Activated naive CD8-positive, alpha-beta T cell treated with anti-CD3 and anti-CD28 coated beads, Interleukin-2, amount 50 U/mL, for 16 hours (primary cell): Measurements from ENCODE around the gene EHMT2.
"Not testable (repeated sequence)": the region's sequence is repeated elsewhere in the genome, so short reads cannot be mapped to it uniquely, and the experiment has no call there.

ENCODE experiments used
- DNase-seq: peaks from one replicate; pipeline ENCODE4 v3.0.0-alpha.2; 2020; ENCODE audit warnings: low read depth, low spot score

The EHMT2 gene

DNA sequence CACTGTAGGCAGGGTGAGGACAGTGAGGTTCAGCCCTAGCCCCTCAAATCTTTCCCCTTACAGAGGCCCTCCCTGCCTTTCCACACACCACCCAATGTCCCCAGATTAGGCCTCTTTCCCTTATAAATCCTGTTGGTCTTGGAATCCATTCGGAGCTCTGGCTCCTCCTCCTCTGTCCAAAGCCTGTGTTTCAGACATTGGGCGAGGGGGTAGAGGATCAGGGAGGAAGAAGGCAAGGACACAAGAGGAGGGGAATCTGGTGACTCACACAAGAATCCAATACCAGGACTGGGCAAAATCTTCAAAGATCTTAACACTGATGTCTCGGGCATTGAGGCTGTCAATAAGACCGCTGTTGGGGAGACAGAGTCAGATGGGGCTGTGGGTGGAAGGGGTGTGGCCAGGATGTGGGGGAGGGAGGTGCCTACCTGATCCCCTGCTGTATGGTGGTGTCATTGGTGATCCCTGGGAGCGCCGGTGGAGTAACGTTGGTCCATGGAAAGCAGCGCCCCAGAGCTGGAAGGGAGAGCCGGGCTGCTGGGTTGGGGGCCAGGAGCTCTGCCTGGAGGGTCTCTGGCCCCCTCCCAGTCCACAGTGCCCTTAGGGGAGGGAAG, 26.3 kb downstream of the EHMT2 start:
- DNase-seq = no peak

DNA sequence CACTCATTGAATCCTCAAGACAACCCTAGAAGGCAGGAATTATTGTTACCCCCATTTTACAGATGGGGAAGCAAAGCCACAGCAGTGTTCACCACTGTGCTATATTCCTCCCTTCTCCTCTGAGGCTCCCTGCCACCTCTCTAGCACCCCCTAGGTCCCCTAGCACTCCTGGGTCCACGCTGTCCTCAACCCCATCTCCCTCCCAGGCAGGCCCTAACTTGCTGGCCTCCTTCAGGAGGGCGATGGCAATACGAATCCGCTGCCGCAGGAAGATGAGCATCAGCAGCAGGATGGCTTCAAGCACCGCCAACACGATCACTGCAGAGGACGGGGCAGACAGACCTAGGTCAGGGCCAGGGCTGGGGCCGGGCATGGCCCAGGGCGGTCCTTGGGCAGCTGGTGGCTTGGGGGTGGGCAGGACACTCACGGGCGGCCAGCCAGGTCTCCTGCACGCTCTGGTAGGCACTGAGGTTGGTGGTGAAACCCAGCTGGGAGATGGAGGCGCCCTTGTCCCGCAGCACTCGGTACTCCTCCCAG, 27.0 kb downstream of the EHMT2 start:
- no peak for DNase-seq

DNA sequence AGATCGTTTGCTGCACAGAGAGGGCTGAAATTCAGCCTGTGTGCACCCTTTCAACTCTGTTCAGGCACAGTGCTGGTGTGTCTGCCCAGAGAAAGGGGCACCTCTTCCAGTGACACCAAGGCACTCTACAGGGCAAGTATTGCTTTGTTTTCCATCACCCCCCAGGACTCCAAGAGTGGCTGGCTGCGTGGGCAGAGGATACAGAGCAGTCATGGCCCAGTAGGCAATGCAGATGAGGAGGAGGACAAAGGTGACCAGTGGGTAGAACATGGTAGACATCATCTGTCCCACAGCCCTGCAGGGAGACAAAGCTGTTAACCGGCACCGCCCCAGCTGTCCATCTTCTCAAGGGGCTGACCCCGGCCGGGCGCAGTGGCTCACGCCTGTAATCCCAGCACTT, 28.2 kb downstream of the EHMT2 start:
- no peak for DNase-seq

DNA sequence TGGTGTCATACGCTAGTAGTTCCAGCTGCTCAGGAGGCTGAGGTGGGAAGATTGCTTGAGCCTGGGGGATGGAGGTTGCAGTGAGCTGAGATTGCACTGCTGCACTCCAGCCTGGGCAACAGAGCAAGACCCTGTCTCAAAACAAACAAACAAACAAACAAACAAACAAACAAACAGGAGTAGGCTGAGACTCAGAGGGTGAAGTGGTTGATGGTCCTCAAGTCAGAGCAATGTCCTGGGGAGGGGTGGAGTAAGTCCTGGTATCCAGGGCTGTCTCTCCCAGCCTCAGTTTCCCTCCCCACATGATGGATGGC, 28.9 kb downstream of the EHMT2 start:
- not testable (repeated sequence) for DNase-seq

DNA sequence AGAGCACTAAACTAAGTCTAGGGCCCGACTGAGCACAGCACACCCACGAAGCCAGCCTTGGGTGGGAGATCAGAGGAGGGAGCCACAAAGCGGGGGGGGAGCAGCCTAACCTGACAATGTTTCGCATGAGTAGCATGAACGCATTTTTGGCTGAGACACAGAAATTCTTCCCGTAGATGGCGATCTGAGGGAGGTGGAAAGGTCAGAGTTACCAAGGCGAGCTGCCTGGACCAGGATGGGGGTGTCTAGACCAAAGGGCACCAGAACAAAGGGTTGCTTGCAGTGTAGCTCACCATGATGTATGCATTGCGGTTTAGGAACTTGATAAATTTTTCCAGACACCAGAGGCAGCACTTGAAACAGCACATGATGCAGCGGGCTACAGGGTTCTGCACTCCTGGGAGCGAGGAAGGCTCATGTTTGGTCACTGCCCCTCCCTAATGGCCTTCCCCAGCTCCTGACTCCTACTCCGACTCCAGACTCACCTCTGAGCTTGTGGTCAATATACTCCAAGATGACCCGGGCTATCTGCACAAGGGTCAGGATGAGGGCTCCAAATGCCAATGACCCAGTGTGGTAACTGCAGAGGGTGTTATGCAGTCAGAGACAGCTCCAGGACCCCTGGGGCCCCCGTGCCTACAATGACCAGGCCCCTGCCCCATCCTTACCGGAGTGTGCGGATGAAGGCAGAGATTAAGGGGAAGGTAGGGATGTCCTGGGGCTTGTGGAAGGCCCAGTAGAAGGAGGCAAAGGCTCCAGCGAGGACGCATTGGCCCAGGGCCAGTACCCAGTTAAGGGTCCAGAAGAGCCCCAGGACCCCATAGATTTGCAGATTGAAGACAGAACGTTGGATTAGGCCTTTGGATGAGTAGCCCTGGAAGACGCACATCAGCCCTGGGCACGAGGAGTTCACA, 32.0 kb downstream of the EHMT2 start:
- DNase-seq = no peak

DNA sequence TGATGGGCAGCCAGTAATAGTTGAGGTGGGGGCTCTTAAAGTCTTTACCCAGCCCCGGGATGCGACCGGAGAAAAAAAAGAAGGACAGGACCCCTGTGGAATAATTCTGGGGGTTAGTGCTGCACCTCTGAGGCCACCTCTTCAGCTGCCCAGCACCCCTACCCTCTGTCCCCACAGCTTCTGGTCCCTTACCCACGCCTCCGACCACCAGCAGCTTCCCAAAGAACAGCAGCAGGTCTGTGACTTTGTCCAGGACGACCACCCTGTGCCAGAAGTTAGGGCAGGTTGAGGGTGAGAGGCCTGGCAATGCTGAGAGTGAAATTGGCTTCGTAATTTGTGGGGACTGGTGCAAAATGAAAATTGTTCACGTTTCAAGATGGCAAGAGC, 32.7 kb downstream of the EHMT2 start:
- no peak for DNase-seq

DNA sequence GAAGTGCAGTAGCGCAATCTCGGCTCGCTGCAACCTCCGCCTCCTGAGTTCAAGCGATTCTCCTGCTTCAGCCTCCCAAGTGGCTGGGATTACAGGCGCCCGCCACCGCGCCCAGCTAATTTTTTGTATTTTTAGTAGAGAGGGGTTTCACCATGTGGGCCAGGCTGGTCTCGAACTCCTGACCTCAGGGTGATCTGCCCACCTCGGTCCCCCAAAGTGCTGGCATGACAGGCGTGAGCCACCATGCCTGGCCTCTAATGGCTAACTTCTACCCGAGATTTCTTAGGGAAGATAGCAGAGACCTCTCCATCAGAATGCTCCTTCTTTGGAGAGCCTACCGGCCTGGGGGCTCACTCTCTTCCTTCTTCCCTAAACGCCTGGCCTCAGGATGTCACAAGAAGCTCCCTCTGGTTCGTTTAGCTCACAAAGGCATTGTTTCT, 33.4 kb downstream of the EHMT2 start:
- not testable (repeated sequence) for DNase-seq

DNA sequence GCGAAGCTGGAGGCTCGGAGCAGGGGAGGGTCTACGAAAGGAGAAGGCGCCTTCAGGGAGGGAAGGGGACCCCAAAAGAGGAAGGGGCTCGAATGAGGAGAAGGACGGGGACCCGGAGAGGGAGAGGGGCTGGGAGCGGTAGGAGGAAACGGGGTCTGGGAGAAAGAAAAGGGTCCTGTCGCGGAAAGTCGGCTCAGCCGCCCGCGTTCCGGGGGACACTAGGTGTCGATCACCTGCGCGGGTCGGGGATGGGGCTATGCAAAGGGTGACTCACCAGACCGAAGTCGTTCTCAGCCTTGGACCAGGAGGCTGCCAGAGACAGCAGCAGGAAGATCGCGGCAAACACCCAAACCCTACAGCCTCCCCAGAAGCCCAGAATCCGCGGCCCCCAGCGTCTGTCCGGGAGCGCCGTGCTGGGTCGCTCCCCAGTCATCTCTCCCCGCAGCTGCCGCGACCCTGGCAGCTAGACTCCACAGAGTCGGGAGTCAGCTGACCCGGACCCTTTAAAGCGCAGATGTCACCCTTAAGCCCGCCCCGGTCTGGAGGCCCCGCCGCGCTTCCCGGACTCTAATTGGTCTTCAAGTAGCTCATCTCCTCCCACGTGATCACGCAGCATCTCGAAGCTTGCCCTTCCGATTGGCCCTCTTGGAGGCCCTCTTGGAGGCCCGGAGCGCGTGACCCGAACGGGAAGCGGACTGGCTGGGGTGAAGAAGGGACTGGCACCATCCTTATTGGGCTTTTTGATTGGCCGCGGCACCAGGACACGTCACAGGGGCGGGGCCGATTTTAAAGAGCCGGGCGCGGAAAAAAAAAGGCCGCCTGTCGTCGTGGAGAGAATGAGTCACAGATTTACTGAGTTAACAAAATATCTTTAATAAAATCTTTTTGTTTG, 34.9 kb downstream of the EHMT2 start, which contains the start of gene NEU1:
Gene NEU1 (minus strand): TSS at position 478 of the 892 bp plus-strand sequence. CDS start 45 bp downstream, at position 433.
- DNase-seq = peak; percentile 97

DNA sequence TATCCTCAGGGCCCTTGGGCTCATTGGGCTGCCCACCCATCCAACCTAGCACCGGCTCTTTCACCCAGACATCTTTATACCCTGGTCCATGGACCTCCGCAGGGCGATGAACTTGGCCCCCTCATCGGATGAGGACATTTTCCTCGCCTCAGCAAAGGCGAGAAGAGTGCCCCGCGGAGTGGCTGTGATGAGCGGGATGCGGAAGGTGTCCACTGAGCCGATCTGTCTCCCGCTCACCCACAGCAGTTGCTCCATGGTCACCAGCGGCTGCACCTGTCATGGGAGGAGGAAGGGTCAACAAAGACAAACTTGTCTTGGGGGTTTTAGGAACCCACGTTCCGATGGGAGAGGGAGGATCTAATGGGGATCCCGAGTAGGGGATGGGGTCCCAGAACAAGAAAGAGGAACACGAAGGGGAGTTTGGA, 35.6 kb downstream of the EHMT2 start:
- DNase-seq = no peak

DNA sequence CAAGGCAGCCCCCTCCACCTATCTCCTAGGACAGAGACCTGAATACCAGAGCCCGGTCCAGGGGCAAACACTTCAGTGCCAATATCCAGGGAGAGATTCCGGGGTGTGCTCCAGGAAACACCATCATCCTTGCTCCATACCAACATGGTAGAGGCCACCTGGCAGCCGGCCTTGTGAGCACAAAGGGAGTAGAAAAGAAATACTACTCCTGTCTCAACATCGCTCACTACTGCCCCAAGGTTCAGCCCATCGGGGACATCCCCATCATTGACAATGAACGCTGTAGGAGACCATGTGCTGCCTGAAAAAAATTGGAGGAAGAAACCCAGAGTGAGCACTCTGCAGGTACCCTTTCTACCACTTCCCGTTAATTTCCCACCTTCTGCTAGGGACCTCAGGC, 36.3 kb downstream of the EHMT2 start:
- DNase-seq = no peak

DNA sequence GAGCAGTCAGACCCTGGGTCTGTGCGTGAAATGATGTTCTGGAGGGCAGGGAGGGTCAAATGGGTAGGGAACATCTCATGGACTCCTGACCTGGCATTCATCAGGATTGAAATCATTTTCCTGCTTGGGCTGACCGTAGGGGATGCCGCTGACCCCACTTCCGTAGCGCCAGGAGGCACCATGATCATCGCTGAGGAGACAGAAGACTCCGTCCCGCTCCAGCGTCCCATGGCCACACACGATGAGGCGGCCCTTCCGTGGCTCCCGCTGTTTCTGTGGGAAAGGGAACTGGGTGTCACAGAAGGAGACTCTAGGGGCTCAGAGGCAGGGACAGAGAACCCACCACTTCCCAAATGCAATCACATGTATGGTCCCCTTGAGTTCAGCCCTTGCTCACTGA, 37.1 kb downstream of the EHMT2 start:
- no peak for DNase-seq

DNA sequence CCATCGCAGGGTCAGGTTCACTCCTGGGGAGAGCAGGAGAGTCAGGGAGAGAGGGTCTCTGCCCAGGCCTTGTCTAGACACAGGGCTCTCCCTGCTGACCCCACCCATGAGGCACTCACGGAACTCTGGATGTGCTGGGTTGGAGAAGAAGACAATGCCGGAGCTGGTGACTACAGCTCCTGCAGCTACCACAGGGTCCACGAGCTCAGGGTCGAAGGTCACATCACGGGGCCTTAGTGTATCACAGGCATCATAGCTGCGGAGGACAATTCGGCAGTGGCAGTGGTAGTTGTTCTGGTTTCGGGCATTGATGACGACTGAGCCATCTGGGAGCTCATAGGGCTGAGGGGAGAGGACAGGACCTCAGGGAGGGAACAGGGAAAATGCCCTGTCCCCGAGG, 37.6 kb downstream of the EHMT2 start:
- no peak for DNase-seq

DNA sequence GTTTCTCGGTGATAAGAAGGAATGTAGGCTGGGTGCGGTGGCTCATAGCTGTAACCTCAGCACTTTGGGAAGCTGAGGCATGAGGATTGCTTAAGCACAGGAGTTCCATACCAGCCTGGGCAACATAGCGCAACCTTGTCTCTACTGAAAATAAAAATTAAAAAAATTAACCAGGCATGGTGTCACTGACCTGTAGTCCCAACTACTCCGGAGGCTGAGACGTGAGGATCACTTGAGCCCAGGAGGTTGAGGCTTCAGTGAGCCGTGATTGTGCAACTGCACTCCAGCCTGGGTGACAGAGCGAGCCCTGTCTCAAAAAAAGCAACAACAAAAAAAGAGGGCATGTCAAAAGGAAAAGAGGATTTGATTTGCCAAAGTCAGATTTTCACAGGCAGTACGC, 38.8 kb downstream of the EHMT2 start:
- DNase-seq = no peak

DNA sequence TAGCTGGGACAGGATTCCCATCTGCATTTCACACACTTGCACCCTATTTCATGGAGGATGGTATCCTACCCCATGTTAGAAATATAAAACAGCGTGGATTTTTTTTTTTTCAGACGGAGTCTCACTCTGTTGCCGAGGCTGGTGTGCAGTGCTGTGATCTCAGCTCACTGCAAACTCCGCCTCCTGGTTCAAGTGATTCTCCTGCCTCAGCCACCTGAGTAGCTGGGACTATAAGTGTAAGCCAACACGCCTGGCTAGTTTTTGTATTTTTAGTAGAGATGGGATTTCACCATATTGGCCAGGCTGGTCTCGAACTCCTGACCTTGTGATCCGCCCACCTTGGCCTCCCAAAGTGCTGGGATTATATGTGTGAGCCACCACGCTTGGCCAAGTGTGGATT, 39.7 kb downstream of the EHMT2 start:
- not testable (repeated sequence) for DNase-seq

DNA sequence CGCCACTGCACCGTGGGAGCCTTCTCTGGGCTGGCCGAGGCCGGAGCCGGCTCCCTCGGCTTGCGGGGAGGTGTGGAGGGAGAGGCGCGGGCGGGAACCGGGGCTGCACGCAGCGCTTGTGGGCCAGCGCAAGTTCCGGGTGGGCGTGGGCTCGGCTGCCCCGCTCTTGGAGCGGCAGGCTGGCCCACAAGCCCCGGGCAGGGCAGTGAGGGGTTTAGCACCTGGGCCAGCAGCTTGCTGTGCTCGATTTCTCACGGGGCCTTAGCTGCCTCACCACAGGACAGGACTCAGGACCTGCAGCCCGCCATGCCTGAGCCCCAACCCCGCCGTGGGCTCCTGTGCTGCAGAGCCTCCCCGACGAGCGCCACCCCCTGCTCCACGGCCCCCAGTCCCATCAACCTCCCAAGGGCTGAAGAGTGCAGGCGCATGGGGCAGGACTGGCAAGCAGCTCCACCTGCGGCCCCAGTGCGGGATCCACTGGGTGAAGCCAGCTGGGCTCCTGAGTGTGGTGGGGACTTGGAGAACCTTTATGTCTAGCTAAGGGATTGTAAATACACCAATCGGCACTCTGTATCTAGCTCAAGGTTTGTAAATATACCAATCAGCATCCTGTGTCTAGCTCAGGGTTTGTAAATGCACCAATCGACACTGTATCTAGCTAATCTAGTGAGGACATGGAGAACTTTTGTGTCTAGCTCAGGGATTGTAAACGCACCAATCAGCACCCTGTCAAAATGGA, 45.3 kb downstream of the EHMT2 start:
- DNase-seq = not testable (repeated sequence)

DNA sequence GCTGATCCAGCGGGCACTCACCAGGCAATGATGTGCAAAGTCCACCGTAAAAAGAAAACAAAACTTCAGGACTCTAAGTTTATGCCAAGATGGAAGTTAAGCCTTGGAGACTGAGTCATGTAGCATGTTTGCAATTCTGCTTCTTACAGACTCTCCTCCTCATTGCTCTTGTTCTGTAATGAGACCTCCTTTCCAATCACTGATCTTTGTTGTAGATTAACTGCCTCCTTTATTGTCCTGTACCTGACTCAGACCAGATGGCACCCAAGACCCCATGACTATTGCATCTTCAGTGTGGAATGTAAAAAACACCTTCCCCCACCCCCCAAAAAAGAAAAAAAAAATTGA, 46.0 kb downstream of the EHMT2 start:
- DNase-seq = no peak

DNA sequence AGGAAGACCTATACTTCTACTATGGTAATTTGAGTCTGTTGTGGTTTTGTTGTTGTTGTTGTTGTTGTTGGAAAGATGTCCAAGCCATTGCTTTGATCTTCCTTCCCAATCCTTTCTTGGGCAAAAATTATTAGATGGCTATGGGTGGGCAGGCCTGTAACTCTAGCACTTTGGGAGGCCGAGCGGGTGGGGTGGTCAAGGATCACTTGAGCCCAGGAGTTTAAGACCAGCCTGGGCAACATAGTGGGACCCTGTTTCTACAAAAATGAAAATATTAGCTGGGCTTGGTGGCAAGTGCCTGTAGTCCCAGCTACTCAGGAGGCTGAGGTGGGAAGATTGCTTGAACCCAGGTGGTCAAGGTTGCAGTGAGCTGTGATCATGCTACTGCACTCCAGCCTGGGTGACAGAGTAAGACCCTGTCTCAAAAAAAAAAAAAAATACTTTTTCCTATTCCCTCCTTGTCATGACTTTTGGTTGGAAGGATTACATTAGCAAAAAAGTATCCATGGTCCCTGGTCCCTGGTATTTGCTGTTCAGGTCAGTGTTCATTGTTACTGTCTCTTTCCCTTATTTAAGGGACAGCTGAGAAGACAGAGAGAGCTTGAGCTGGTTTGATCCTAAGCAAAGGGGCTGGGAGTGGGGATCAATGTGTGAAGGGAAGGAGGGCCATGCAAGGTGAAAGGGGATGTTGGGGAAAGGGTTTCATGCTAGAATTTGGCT, 46.6 kb downstream of the EHMT2 start:
- DNase-seq = no peak

DNA sequence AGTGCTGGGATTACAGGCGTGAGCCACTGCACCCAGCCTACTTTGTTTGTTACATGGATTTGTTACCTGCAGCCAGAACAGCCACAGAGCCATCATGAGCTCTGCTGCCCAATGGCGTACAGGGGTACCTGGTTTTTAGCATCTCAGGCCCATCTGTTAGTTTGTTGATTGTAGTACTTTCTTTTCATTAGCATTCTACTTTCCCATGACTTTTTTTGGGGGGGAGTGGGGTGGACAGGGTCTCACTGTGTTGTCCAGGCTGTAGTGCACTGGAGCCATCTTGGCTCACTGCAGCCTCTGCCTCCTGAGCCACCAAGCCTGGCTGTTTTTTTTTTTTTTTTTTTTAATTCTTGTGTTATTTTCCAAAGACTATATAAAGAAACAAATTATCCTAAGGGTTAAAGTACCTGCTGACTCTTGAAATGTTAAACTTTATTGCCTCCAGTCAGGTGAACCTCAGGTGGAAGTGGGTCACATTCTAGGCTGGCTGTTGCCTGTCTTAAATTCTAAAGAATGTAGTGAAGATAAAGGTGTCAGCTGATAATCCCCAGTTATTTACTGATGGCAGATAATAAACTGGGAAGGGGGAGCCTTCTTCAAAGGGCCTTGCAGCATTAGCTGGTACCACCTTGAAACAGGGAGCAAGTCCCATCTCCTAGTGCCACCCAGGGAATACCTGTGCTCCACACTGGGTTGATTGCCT, 50.1 kb downstream of the EHMT2 start:
- DNase-seq = no peak

DNA sequence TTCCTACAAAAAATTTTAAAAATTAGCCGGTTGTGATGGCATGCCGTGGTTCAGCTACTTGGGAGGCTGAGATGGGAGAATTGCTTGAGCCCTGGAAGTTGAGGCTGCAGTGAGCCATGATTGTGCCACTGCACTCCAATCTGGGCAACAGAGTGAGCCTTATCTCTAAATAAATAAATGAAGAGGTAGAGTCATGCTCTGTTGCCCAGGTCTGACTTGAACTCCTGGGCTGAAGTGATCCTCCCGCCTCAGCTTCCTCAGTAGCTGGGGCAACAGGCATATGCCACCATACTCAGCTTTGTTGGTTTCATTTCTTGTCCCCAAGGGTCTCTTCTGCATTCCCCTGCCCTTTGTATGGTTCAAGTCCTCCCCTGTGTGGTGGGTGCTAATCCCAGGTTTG, 53.0 kb downstream of the EHMT2 start:
- no peak for DNase-seq

DNA sequence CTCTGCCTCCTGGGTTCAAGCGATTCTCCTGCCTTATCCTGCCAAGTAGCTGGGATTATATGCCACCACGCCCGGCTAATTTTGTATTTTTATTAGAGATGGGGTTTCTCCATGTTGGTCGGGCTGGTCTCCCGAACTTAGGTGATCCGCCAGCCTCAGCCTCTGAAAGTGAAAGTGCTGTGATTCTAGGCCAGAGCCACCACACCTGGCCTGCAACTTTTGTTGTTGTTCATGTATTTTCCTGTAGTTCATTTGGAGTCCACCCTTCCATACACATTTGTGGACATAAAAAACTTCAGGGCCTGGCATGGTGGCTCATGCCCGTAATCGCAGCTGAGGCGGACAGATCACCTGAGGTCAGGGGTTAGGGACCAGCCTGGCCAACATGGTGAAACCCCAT, 55.4 kb downstream of the EHMT2 start:
- no peak for DNase-seq
